OCI-LY3 (cell line): Measurements from ENCODE around the gene GATAD1.

Experiments
- H2AFZ ChIP-seq: fragments of 200-600, 300-600 bp; shearing (Covaris generic); 2 replicates; pipeline ENCODE4 v1.6.0; 2014; ENCODE audit warnings: antibody characterized with exemption, low read depth, low read length
- H3K27ac ChIP-seq: fragments of 200-600, 300-600 bp; sonication (generic); 2 replicates; pipeline ENCODE4 v1.5.1; 2014; ENCODE audit warnings: mild to moderate bottlenecking, low read length, moderate library complexity, mixed read lengths
- H3K27me3 ChIP-seq: fragments of 200-600, 300-600 bp; sonication (generic); 2 replicates; pipeline ENCODE4 v1.6.1; 2014; ENCODE audit warnings: low read depth, low read length, mixed read lengths
- H3K36me3 ChIP-seq: fragments of 200-600, 300-600 bp; sonication (generic); replicated peaks from 2 replicates; pipeline ENCODE3; 2014; ENCODE audit warnings: low read depth, low read length, mixed read lengths
- H3K4me1 ChIP-seq: fragments of 300-600, 200-600 bp; sonication (generic); 2 replicates; pipeline ENCODE4 v1.6.1; 2014; ENCODE audit warnings: low read length, mixed read lengths
- H3K4me2 ChIP-seq: fragments of 200-600, 300-600 bp; sonication (generic); 2 replicates; pipeline ENCODE4 v1.6.1; 2014; ENCODE audit warnings: low read length, mixed read lengths
- H3K4me3 ChIP-seq: fragments of 300-600, 200-600 bp; sonication (generic); 2 replicates; pipeline ENCODE4 v1.5.1; 2014; ENCODE audit warnings: antibody characterized with exemption, mild to moderate bottlenecking, low read length, moderate library complexity
- H3K79me2 ChIP-seq: fragments of 300-600, 200-600 bp; shearing (Covaris generic); 2 replicates; pipeline ENCODE4 v1.6.1; 2014; ENCODE audit warnings: mild to moderate bottlenecking, low read length, mixed read lengths
- H3K9ac ChIP-seq: fragments of 300-600, 200-600 bp; shearing (Covaris generic); 2 replicates; pipeline ENCODE4 v1.6.0; 2014; ENCODE audit warnings: mild to moderate bottlenecking, low read length, moderate library complexity
- H3K9me3 ChIP-seq: fragments of 200-600, 300-600 bp; shearing (Covaris generic); 2 replicates; pipeline ENCODE4 v1.6.1; 2014; ENCODE audit warnings: low read length, mixed read lengths; ENCODE audit not compliant: insufficient read depth
- H4K20me1 ChIP-seq: fragments of 200-600, 300-600 bp; sonication (generic); 2 replicates; pipeline ENCODE4 v1.6.1; 2016; ENCODE audit warnings: low read length, mixed read lengths; ENCODE audit not compliant: insufficient read depth
- EZH2phosphoT487 ChIP-seq: fragments of 200-600 bp; shearing (Covaris generic); IDR thresholded peaks from 2 replicates; pipeline ENCODE4 v1.6.1; 2018; ENCODE audit warnings: antibody characterized with exemption, mixed run types, low read depth
- TF ChIP-seq, protein P1 (sequence below): fragments of 200-600, 300-600 bp; sonication (generic); IDR thresholded peaks from 2 replicates; pipeline ENCODE4 v1.5.1; 2014; ENCODE audit warnings: antibody characterized with exemption, low read length, low read depth

The GATAD1 gene

DNA sequence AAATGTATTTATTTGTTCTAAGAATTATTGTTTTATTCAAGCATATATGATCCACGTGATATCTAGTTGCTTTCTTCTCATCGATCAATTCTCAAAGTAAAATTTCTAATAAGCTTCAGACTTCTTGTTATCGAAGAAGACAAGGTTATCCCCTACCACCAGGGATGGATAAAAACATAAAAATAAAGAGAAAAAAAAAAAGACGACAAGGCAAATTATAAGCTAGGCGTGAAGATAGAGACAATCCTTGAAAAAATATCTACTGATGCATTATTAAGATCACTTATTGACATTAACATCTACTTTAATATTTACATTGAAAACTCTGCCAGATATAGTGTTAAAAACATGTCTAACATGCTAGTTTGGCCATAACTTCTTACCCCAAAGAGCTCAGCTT, 61.7 kb downstream of the GATAD1 start:
- Histone ChIP-seq H3K4me1 (no peaks in the 10 kb centered on the region), H4K20me1 (no peaks in the 10 kb centered on the region), H3K27ac (no peak overlapping the region), H3K4me2 (no peak overlapping the region), H2AFZ (no peak overlapping the region), H3K9me3 (no peaks in the 10 kb centered on the region), H3K36me3 (peaks cover 8% of the 10 kb centered on the region), H3K9ac (no peak overlapping the region), H3K79me2 (no peaks in the 10 kb centered on the region), H3K27me3 (no peaks in the 10 kb centered on the region), H3K4me3 (no peak overlapping the region)
- TF ChIP-seq EZH2phosphoT487 = no peak
- TF ChIP-seq, protein P1, sequence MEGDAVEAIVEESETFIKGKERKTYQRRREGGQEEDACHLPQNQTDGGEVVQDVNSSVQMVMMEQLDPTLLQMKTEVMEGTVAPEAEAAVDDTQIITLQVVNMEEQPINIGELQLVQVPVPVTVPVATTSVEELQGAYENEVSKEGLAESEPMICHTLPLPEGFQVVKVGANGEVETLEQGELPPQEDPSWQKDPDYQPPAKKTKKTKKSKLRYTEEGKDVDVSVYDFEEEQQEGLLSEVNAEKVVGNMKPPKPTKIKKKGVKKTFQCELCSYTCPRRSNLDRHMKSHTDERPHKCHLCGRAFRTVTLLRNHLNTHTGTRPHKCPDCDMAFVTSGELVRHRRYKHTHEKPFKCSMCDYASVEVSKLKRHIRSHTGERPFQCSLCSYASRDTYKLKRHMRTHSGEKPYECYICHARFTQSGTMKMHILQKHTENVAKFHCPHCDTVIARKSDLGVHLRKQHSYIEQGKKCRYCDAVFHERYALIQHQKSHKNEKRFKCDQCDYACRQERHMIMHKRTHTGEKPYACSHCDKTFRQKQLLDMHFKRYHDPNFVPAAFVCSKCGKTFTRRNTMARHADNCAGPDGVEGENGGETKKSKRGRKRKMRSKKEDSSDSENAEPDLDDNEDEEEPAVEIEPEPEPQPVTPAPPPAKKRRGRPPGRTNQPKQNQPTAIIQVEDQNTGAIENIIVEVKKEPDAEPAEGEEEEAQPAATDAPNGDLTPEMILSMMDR = no peak
